ENCODE results near the gene AVP. TPM values are rescaled to one million over a fixed set of nuclear protein-coding genes. Genes with fewer than 3 reads are reported as not detected.

Gene AVP
- total and polyA plus RNA-seq, 2 of the 13 experiments (the other 11 are each of a cell fraction or from before 2014, with no cell fraction given): 0.12 TPM; not detected in 1

DNA sequence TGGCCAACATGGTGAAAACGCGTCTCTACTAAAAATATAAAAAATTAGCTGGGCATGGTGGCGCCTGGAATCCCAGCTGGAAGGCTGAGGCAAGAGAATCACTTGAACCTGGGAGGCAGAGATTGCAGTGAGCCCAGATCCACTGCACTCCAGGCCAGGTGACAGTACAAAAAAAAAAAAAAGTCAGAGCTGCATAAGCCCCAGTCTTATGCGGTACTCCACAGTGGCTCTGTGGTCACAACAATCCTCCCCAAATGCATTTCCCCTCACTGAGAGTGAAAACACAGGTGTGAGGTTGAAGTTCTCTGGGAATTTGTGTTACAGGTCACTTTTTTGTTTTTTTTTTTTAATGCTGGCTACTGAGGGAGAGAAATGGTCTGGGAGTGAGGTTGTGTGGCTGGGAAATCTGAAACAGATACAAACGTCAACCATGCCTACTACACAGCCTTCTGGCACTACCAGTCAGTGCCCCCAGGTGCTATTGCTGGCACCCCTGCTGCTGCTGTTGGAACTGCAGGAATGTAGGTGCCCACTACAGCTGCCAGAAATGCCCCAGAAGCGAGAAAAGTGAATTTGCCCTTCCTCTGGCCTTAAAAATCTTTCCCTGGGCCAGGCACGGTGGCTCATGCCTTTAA lies 33.0 kb downstream of the AVP start (continued):
- TF ChIP-seq NFKBIZ (CRISPR knock-in tag; IDR thresholded peaks at IDR 0.05) (no peak), ZSCAN25 (CRISPR knock-in tag; IDR thresholded peaks at IDR 0.05) (no peak), ZSCAN9 (CRISPR knock-in tag; IDR thresholded peaks at IDR 0.05; ENCODE audit: borderline replicate concordance) (no peak), ZNF292 (CRISPR knock-in tag; IDR thresholded peaks at IDR 0.05; ENCODE audit: borderline replicate concordance, low read depth) (0 out of 2 replicates have a peak, but pooled peaks have one; percentile 44), ZNF709 (CRISPR knock-in tag; IDR thresholded peaks at IDR 0.05) (0 out of 2 replicates have a peak, but pooled peaks have one; percentile 31), ZSCAN20 (CRISPR knock-in tag; IDR thresholded peaks at IDR 0.05; ENCODE audit: borderline replicate concordance) (no peak), ZNF337 (CRISPR knock-in tag; IDR thresholded peaks at IDR 0.05; ENCODE audit: borderline replicate concordance, low read depth) (no peak), NR2C2 (CRISPR knock-in tag; IDR thresholded peaks at IDR 0.05; ENCODE audit: borderline replicate concordance) (0 out of 2 replicates have a peak, but pooled peaks have one; percentile 10), RBAK (CRISPR knock-in tag; IDR thresholded peaks at IDR 0.05) (no peak), ZKSCAN1 (IDR thresholded peaks at IDR 0.05; ENCODE audit: low read length) (no peak), NFYB (CRISPR knock-in tag; IDR thresholded peaks at IDR 0.05) (no peak), ZNF883 (CRISPR knock-in tag; IDR thresholded peaks at IDR 0.05; ENCODE audit: not compliant biosample characterization) (peak; percentile 65), PRPF4 (IDR thresholded peaks at IDR 0.05; ENCODE audit: low read depth, low read length, poor library complexity, severe bottlenecking) (no peak), HDAC1 (CRISPR knock-in tag; IDR thresholded peaks at IDR 0.05) (no peak), ZNF121 (CRISPR knock-in tag; IDR thresholded peaks at IDR 0.05) (no peak)
- TF ChIP-seq, protein P1, sequence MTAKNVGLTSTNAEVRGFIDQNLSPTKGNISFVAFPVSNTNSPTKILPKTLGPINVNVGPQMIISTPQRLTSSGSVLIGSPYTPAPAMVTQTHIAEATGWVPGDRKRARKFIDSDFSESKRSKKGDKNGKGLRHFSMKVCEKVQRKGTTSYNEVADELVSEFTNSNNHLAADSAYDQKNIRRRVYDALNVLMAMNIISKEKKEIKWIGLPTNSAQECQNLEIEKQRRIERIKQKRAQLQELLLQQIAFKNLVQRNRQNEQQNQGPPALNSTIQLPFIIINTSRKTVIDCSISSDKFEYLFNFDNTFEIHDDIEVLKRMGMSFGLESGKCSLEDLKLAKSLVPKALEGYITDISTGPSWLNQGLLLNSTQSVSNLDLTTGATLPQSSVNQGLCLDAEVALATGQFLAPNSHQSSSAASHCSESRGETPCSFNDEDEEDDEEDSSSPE (CRISPR knock-in tag; IDR thresholded peaks at IDR 0.05): no peak
- TF ChIP-seq, protein P2, sequence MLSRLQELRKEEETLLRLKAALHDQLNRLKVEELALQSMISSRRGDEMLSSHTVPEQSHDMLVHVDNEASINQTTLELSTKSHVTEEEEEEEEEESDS (CRISPR knock-in tag; IDR thresholded peaks at IDR 0.05; ENCODE audit: borderline replicate concordance): no peak
- TF ChIP-seq, protein P3, sequence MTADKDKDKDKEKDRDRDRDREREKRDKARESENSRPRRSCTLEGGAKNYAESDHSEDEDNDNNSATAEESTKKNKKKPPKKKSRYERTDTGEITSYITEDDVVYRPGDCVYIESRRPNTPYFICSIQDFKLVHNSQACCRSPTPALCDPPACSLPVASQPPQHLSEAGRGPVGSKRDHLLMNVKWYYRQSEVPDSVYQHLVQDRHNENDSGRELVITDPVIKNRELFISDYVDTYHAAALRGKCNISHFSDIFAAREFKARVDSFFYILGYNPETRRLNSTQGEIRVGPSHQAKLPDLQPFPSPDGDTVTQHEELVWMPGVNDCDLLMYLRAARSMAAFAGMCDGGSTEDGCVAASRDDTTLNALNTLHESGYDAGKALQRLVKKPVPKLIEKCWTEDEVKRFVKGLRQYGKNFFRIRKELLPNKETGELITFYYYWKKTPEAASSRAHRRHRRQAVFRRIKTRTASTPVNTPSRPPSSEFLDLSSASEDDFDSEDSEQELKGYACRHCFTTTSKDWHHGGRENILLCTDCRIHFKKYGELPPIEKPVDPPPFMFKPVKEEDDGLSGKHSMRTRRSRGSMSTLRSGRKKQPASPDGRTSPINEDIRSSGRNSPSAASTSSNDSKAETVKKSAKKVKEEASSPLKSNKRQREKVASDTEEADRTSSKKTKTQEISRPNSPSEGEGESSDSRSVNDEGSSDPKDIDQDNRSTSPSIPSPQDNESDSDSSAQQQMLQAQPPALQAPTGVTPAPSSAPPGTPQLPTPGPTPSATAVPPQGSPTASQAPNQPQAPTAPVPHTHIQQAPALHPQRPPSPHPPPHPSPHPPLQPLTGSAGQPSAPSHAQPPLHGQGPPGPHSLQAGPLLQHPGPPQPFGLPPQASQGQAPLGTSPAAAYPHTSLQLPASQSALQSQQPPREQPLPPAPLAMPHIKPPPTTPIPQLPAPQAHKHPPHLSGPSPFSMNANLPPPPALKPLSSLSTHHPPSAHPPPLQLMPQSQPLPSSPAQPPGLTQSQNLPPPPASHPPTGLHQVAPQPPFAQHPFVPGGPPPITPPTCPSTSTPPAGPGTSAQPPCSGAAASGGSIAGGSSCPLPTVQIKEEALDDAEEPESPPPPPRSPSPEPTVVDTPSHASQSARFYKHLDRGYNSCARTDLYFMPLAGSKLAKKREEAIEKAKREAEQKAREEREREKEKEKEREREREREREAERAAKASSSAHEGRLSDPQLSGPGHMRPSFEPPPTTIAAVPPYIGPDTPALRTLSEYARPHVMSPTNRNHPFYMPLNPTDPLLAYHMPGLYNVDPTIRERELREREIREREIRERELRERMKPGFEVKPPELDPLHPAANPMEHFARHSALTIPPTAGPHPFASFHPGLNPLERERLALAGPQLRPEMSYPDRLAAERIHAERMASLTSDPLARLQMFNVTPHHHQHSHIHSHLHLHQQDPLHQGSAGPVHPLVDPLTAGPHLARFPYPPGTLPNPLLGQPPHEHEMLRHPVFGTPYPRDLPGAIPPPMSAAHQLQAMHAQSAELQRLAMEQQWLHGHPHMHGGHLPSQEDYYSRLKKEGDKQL (CRISPR knock-in tag; IDR thresholded peaks at IDR 0.05; ENCODE audit: low read depth): no peak
- TF ChIP-seq, protein P4, sequence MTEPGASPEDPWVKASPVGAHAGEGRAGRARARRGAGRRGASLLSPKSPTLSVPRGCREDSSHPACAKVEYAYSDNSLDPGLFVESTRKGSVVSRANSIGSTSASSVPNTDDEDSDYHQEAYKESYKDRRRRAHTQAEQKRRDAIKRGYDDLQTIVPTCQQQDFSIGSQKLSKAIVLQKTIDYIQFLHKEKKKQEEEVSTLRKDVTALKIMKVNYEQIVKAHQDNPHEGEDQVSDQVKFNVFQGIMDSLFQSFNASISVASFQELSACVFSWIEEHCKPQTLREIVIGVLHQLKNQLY (CRISPR knock-in tag; IDR thresholded peaks at IDR 0.05): no peak
- TF ChIP-seq, protein P5, sequence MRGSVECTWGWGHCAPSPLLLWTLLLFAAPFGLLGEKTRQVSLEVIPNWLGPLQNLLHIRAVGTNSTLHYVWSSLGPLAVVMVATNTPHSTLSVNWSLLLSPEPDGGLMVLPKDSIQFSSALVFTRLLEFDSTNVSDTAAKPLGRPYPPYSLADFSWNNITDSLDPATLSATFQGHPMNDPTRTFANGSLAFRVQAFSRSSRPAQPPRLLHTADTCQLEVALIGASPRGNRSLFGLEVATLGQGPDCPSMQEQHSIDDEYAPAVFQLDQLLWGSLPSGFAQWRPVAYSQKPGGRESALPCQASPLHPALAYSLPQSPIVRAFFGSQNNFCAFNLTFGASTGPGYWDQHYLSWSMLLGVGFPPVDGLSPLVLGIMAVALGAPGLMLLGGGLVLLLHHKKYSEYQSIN (CRISPR knock-in tag; IDR thresholded peaks at IDR 0.05; ENCODE audit: borderline replicate concordance): no peak
- TF ChIP-seq, protein P6, sequence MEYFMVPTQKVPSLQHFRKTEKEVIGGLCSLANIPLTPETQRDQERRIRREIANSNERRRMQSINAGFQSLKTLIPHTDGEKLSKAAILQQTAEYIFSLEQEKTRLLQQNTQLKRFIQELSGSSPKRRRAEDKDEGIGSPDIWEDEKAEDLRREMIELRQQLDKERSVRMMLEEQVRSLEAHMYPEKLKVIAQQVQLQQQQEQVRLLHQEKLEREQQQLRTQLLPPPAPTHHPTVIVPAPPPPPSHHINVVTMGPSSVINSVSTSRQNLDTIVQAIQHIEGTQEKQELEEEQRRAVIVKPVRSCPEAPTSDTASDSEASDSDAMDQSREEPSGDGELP (IDR thresholded peaks at IDR 0.05; ENCODE audit: borderline replicate concordance, low read depth): no peak

All from HepG2 (cell line).